Measurements from ENCODE around the gene FALEC.

DNA sequence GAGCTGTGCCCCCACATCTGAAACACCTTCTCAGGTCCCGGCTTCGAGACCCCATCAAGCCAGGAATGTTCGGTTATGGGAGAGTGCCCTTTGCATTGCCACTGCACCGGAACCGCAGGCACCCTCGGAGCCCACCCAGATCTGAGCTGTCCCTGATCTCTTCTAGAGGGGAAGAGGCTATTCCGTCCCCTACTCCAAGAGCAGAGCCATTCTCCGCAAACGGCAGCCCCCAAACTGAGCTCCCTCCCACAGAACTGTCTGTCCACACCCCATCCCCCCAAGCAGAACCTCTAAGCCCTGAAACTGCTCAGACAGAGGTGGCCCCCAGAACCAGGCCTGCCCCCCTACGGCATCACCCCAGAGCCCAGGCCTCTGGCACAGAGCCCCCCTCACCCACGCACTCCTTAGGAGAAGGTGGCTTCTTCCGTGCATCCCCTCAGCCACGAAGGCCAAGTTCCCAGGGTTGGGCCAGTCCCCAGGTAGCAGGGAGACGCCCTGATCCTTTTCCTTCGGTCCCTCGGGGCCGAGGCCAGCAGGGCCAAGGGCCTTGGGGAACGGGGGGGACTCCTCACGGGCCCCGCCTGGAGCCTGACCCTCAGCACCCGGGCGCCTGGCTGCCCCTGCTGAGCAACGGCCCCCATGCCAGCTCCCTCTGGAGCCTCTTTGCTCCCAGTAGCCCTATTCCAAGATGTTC lies 38.0 kb downstream of the FALEC start:
- TF ChIP-seq, protein P1, sequence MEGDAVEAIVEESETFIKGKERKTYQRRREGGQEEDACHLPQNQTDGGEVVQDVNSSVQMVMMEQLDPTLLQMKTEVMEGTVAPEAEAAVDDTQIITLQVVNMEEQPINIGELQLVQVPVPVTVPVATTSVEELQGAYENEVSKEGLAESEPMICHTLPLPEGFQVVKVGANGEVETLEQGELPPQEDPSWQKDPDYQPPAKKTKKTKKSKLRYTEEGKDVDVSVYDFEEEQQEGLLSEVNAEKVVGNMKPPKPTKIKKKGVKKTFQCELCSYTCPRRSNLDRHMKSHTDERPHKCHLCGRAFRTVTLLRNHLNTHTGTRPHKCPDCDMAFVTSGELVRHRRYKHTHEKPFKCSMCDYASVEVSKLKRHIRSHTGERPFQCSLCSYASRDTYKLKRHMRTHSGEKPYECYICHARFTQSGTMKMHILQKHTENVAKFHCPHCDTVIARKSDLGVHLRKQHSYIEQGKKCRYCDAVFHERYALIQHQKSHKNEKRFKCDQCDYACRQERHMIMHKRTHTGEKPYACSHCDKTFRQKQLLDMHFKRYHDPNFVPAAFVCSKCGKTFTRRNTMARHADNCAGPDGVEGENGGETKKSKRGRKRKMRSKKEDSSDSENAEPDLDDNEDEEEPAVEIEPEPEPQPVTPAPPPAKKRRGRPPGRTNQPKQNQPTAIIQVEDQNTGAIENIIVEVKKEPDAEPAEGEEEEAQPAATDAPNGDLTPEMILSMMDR (IDR thresholded peaks at IDR 0.05; ENCODE audit: insufficient read depth, low read length, poor library complexity, severe bottlenecking): no peak
- no peak for TF ChIP-seq EZH2phosphoT487 (conservative IDR thresholded peaks at IDR 0.05; ENCODE audit: low read length)
